ENCODE results near the gene SLC35A1.
A peak's percentile ranks its signal among the peaks of the same experiment; 100 is the strongest.
"Not testable (repeated sequence)": the region's sequence is repeated elsewhere in the genome, so short reads cannot be mapped to it uniquely, and the experiment has no call there.

Gene SLC35A1

GRCh38 chr6:87472525-87473418 lies at the start of gene SLC35A1:
TSS of gene SLC35A1 (plus strand) at chr6:87472974. CDS start at chr6:87473004, 30 bp downstream.
- peak; percentile 72 to 95 (median 90) for DNase-seq
- intact Hi-C loops (cut with DNase I): loop anchor here (5.0 kb wide), 2 partner anchors 60 to 150 kb away; partner anchors contain the start of gene SMIM8

GRCh38 chr6:87426789-87427188 lies 46.0 kb upstream of the SLC35A1 start:
- DNase-seq: no peak
- intact Hi-C loops (cut with DNase I): no loop called here

- DNase-seq: no peak
- intact Hi-C loops (cut with DNase I): no loop called here
These were observed 42.3 kb upstream of the SLC35A1 start for GRCh38 chr6:87430499-87430898.

- no peak for DNase-seq
- intact Hi-C loops (cut with DNase I): no loop called here
These were observed 41.5 kb upstream of the SLC35A1 start for GRCh38 chr6:87431263-87431662.

- peak in 11 of 42 donors; percentile 1 to 53 (median 16) for DNase-seq
- intact Hi-C loops (cut with DNase I): no loop called here
These were observed 36.3 kb upstream of the SLC35A1 start for GRCh38 chr6:87436435-87436834.

GRCh38 chr6:87441711-87442110 lies 31.1 kb upstream of the SLC35A1 start:
- DNase-seq: no peak
- intact Hi-C loops (cut with DNase I): no loop called here

GRCh38 chr6:87444362-87444761 lies 28.4 kb upstream of the SLC35A1 start:
- intact Hi-C loops (cut with DNase I): no loop called here
- no peak for DNase-seq

- DNase-seq: no peak
- intact Hi-C loops (cut with DNase I): no loop called here
These were observed 7.7 kb upstream of the SLC35A1 start for GRCh38 chr6:87465051-87465450.

GRCh38 chr6:87473419-87473903 lies 687 bp downstream of the SLC35A1 start:
- peak in 21 of 42 donors; percentile 1 to 83 (median 27) for DNase-seq
- intact Hi-C loops (cut with DNase I): loop anchor here (5.0 kb wide), 2 partner anchors 61 to 151 kb away; partner anchors contain the start of gene SMIM8

GRCh38 chr6:87481931-87482330 lies 9.2 kb downstream of the SLC35A1 start:
- intact Hi-C loops (cut with DNase I): no loop called here
- DNase-seq: no peak

GRCh38 chr6:87482366-87482765 lies 9.6 kb downstream of the SLC35A1 start:
- intact Hi-C loops (cut with DNase I): no loop called here
- DNase-seq: no peak

GRCh38 chr6:87483929-87484328 lies 11.2 kb downstream of the SLC35A1 start:
- intact Hi-C loops (cut with DNase I): no loop called here
- peak in 1 of 42 donors; percentile 6 for DNase-seq

- intact Hi-C loops (cut with DNase I): no loop called here
- peak in 1 of 42 donors; percentile 21 for DNase-seq
These were observed 11.7 kb downstream of the SLC35A1 start for GRCh38 chr6:87484491-87484890.

GRCh38 chr6:87487555-87487954 lies 14.8 kb downstream of the SLC35A1 start:
- intact Hi-C loops (cut with DNase I): no loop called here
- no peak for DNase-seq

- intact Hi-C loops (cut with DNase I); DNase-seq: not testable (repeated sequence)
These were observed 16.6 kb downstream of the SLC35A1 start for GRCh38 chr6:87489326-87489725.

- no peak for DNase-seq
- intact Hi-C loops (cut with DNase I): no loop called here
These were observed 22.1 kb downstream of the SLC35A1 start for GRCh38 chr6:87494761-87495422.

- intact Hi-C loops (cut with DNase I): no loop called here
- no peak for DNase-seq
These were observed 25.3 kb downstream of the SLC35A1 start for GRCh38 chr6:87498048-87498447.

- intact Hi-C loops (cut with DNase I): no loop called here
- DNase-seq: no peak
These were observed 29.2 kb downstream of the SLC35A1 start for GRCh38 chr6:87501809-87502572.

GRCh38 chr6:87504441-87504840 lies 31.7 kb downstream of the SLC35A1 start:
- intact Hi-C loops (cut with DNase I): no loop called here

More at GRCh38 chr6:87504441-87504840, 31.7 kb downstream of the SLC35A1 start:
- no peak for DNase-seq

Measured in head of caudate nucleus (tissue), 42 donors.